Lower leg skin (tissue), 4 donors: ENCODE results near the gene SRCIN1. TPM values are rescaled to one million over a fixed set of nuclear protein-coding genes. Genes with fewer than 3 reads are reported as not detected.

Experiments
- DNase-seq, 2 donors: peaks; one replicate each; pipeline ENCODE4 v3.0.0-alpha.2; 2019; ENCODE audit warnings: low spot score in 2 of 2
- H3K4me3 ChIP-seq: fragments of 200-600 bp; sonication (generic); 2 replicates; pipeline ENCODE4 v1.5.1; 2017; ENCODE audit warnings: mild to moderate bottlenecking, low read depth; ENCODE audit not compliant: poor library complexity, severe bottlenecking
- POLR2A ChIP-seq, 2 donors: fragments of 450-650 bp; IDR thresholded peaks; one replicate each; pipeline ENCODE4 v1.6.1; 2016 to 2017; ENCODE audit warnings: antibody characterized with exemption in 2 of 2, mild to moderate bottlenecking in 1 of 2, moderate library complexity in 1 of 2
- WGBS, 2 donors: methylation state at CpG; one replicate each; pipeline ENCODE4 v1.1.5; 2018; 5-methylcytosine and 5-hydroxymethylcytosine counted together
- intact Hi-C: fragments of 100-400 bp; cut with DNase I; formaldehyde crosslinking; loops from one replicate; pipeline ENCODE4 v1.15.0; 2023; ENCODE audit warnings: low total_unique reads
- total RNA-seq, 4 donors: library from RNA; depleted of rRNA; stranded (reverse); fragments of >200 nt; gene quantifications; one replicate each; pipeline ENCODE4 v1.1.0, GENCODE V29; 2016
- TF ChIP-seq, protein P1 (sequence below), 3 donors: fragments of 450-650 bp; IDR thresholded peaks; one replicate each; pipeline ENCODE4 v1.5.1; 2016; ENCODE audit warnings: antibody characterized with exemption in 3 of 3, mild to moderate bottlenecking in 3 of 3, moderate library complexity in 2 of 3

SRCIN1 gene
- total RNA-seq, 4 donors from 2014 or later = 12.0 to 20.2 (median 15.6) TPM

DNA sequence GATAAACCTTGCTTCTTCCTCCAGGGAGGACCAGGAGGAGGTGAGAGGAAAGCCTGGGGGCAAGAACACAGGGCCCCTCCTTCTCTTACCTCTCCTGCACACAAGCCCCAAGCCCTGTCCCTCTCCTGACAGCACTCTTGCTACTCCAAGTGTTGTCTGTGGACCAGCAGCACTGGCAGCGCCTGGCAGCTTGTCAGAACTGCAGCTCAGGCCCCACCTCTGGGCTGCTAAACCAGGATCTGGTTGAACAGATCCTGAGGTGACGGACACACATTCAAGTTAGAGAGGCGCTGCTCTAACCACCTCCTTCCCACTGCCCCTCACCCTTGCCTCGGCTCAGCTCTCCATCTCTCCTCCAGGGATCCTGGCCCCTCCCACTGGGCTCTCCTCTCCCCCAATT is 56.5 kb downstream of the SRCIN1 start:
- no peak overlapping the region for H3K4me3 ChIP-seq
- DNase-seq = no peak
- intact Hi-C loops = no loop called here
- WGBS, 2 donors = 74 to 79% methylated on average over 4 of the region's 4 CpGs
- TF ChIP-seq, protein P1, sequence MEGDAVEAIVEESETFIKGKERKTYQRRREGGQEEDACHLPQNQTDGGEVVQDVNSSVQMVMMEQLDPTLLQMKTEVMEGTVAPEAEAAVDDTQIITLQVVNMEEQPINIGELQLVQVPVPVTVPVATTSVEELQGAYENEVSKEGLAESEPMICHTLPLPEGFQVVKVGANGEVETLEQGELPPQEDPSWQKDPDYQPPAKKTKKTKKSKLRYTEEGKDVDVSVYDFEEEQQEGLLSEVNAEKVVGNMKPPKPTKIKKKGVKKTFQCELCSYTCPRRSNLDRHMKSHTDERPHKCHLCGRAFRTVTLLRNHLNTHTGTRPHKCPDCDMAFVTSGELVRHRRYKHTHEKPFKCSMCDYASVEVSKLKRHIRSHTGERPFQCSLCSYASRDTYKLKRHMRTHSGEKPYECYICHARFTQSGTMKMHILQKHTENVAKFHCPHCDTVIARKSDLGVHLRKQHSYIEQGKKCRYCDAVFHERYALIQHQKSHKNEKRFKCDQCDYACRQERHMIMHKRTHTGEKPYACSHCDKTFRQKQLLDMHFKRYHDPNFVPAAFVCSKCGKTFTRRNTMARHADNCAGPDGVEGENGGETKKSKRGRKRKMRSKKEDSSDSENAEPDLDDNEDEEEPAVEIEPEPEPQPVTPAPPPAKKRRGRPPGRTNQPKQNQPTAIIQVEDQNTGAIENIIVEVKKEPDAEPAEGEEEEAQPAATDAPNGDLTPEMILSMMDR (IDR thresholded peaks at IDR 0.05) = no peak
- TF ChIP-seq POLR2A (IDR thresholded peaks at IDR 0.05) = no peak

DNA sequence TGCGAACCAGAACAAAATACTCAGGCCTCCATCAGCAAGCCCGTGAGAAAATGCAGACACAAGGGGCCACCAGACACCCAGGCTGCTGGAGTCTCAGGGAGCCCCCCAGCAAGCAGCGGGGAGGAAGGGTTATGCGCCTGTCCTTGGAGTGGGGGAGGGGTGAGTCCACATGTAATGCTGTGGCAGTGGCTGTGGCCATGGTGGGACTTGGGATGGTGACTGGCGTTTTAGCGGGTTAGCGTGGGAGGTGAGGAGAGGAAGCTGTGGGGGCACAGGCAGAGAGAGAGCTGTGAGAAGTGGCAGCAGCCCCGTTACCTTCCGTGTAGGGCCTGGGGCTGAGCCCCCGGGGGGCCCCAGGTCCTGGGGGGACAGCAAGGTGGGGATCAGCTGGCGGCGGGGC is 58.3 kb downstream of the SRCIN1 start:
- WGBS, 2 donors = 78 to 80% methylated on average over 9 to 10 of the region's 12 CpGs

DNA sequence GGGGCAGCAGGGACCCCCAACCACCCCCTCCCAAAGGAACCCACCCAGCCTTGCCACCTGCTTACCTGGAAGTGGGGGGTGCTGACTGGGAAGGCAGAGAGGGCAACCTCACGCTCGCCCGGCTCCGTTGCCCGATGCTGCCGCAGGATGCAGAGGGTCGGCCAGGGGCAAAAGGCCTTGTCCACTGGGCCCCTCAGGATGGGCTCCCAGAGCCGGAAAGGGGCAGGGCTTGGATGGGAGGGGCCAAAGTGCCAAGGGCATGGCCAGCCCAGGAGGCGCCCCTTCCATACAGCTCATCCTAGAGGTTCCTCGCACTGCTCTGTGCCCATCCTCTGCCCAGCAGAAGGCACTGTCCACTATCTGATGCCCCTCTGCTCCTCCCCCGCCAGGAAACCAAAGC is 59.4 kb downstream of the SRCIN1 start:
- no peak for TF ChIP-seq POLR2A (IDR thresholded peaks at IDR 0.05)
- TF ChIP-seq, protein P1 (IDR thresholded peaks at IDR 0.05) = no peak
- H3K4me3 ChIP-seq = no peak overlapping the region
- intact Hi-C loops = no loop called here
- no peak for DNase-seq
- 78 to 93% methylated on average over 2 to 11 of the region's 11 CpGs for WGBS, 2 donors

More for the DNA sequence above, 58.3 kb downstream of the SRCIN1 start:
- no peak for TF ChIP-seq POLR2A (IDR thresholded peaks at IDR 0.05)
- TF ChIP-seq, protein P1 (IDR thresholded peaks at IDR 0.05) = no peak
- H3K4me3 ChIP-seq = no peak overlapping the region
- no peak for DNase-seq
- intact Hi-C loops = no loop called here

DNA sequence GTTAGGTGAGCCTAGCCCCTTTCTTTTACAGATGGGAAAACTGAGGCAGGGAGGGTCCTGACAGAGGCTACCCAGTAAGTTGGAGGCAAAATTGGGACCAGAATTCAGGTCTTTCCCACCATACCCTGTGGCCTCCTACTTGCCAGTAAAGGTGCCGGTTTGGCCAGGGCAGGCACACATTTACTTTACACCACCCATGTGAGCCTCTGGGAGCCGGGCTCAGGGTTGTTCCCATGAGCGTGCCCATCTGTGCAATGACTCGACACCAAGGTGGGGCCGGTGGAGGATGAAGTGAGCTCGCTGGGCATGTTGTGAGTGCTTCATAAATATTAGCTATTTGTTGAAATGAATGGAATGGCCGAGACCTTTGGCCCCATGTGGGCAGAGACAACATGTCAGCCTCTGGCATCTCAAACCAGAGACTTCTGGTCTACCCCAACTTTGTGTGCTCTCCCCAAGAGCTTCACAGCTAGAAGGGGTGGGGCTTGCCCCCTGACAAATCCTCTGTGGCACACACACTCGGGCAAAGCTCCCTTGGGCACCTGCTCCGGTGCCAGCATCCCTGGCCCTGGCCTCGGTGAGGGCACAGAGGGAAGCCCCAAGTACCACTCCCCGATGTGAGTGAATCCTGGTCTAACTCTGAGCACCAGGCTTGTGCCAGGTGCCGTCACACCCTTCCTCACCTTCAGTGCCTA is 60.1 kb downstream of the SRCIN1 start:
- TF ChIP-seq, protein P1 (IDR thresholded peaks at IDR 0.05) = no peak
- no peak for TF ChIP-seq POLR2A (IDR thresholded peaks at IDR 0.05)
- WGBS, 2 donors = 84 to 91% methylated on average over 8 to 12 of the region's 12 CpGs
- no peak for DNase-seq
- intact Hi-C loops = no loop called here
- no peak overlapping the region for H3K4me3 ChIP-seq

DNA sequence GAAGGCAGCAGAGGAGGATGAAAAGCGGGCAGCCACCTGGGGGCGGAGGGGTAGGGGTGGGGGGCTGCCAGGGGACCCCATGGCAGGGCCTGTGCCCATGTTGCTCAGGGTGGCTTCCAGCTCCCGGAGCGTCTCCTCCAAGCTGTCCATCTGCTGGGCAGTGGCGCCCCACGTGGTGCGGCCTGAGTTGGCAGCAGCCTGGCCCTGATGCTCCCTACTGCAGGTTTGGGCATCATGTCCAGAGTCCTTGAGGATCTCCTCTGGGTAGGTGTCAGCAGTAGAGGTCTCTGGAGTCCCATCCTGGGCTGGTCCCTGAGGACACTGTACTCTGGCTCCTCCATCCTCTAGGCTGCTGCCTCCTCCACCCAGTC is 60.9 kb downstream of the SRCIN1 start:
- H3K4me3 ChIP-seq = no peak overlapping the region
- no peak for TF ChIP-seq POLR2A (IDR thresholded peaks at IDR 0.05)
- TF ChIP-seq, protein P1 (IDR thresholded peaks at IDR 0.05) = no peak
- 86 to 90% methylated on average over 7 of the region's 7 CpGs for WGBS, 2 donors
- no peak for DNase-seq
- intact Hi-C loops = no loop called here
